Measurements from ENCODE around the gene MET.
"Not testable (repeated sequence)": the region's sequence is repeated elsewhere in the genome, so short reads cannot be mapped to it uniquely, and the experiment has no call there.

MET gene

GRCh38 chr7:116788572-116789197 lies 116.7 kb downstream of the MET start:
- no peak for DNase-seq

- DNase-seq: no peak
These were observed 118.0 kb downstream of the MET start for GRCh38 chr7:116790025-116790424.

GRCh38 chr7:116792813-116793212 lies 120.8 kb downstream of the MET start:
- no peak for DNase-seq

GRCh38 chr7:116793795-116794340 lies 121.9 kb downstream of the MET start:
- DNase-seq: no peak

GRCh38 chr7:116796471-116796870 lies 124.5 kb downstream of the MET start:
- DNase-seq: no peak

- no peak for DNase-seq
These were observed 125.6 kb downstream of the MET start for GRCh38 chr7:116797612-116798011.

GRCh38 chr7:116798232-116798631 lies 126.2 kb downstream of the MET start:
- no peak for DNase-seq

GRCh38 chr7:116799916-116800315 lies 127.9 kb downstream of the MET start:
- no peak for DNase-seq

GRCh38 chr7:116800594-116800993 lies 128.6 kb downstream of the MET start:
- DNase-seq: no peak

- DNase-seq: no peak
These were observed 129.2 kb downstream of the MET start for GRCh38 chr7:116801092-116801710.

- DNase-seq: no peak
These were observed 130.2 kb downstream of the MET start for GRCh38 chr7:116802144-116802745.

GRCh38 chr7:116802746-116803152 lies 130.8 kb downstream of the MET start:
- DNase-seq: peak; percentile 41

- no peak for DNase-seq
These were observed 132.5 kb downstream of the MET start for GRCh38 chr7:116804471-116804870.

- no peak for DNase-seq
These were observed 133.1 kb downstream of the MET start for GRCh38 chr7:116805100-116805544.

GRCh38 chr7:116806046-116806944 lies 134.3 kb downstream of the MET start:
- no peak for DNase-seq

GRCh38 chr7:116807011-116807560 lies 135.1 kb downstream of the MET start:
- DNase-seq: no peak

GRCh38 chr7:116809636-116810266 lies 137.8 kb downstream of the MET start:
- no peak for DNase-seq

GRCh38 chr7:116810267-116811116 lies 138.5 kb downstream of the MET start:
- DNase-seq: no peak

- no peak for DNase-seq
These were observed 139.8 kb downstream of the MET start for GRCh38 chr7:116811768-116812167.

GRCh38 chr7:116812860-116813259 lies 140.9 kb downstream of the MET start:
- no peak for DNase-seq

GRCh38 chr7:116813371-116813770 lies 141.4 kb downstream of the MET start:
- not testable (repeated sequence) for DNase-seq

Measured in stimulated activated CD4-positive, alpha-beta T cell treated with anti-CD3 and anti-CD28 coated beads, Interleukin-15, amount 100 ng/mL, for 24 hours (primary cell).